ENCODE data around the gene LOXHD1.

DNA sequence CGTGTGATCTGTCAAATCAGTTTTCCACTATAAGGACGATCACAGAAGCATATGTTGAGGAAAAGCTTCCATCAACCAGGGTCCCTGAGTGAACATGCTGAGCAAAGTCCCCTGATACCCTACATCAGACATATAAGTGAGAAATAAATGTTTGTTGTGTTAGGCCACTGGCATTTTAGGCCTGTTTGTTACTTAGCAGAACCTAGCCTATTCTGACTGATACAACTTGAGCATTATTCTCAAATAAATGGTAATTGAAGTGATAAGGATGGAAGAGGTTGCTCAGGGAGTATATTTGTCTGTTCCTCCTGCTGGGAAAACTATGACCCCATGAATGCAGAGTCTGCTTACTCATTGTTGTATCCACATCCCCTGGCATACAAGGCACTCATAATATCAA, 106.4 kb downstream of the LOXHD1 start:
- TF ChIP-seq, protein P1, sequence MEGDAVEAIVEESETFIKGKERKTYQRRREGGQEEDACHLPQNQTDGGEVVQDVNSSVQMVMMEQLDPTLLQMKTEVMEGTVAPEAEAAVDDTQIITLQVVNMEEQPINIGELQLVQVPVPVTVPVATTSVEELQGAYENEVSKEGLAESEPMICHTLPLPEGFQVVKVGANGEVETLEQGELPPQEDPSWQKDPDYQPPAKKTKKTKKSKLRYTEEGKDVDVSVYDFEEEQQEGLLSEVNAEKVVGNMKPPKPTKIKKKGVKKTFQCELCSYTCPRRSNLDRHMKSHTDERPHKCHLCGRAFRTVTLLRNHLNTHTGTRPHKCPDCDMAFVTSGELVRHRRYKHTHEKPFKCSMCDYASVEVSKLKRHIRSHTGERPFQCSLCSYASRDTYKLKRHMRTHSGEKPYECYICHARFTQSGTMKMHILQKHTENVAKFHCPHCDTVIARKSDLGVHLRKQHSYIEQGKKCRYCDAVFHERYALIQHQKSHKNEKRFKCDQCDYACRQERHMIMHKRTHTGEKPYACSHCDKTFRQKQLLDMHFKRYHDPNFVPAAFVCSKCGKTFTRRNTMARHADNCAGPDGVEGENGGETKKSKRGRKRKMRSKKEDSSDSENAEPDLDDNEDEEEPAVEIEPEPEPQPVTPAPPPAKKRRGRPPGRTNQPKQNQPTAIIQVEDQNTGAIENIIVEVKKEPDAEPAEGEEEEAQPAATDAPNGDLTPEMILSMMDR (IDR thresholded peaks at IDR 0.05): no peak
- no peak for TF ChIP-seq POLR2A (IDR thresholded peaks at IDR 0.05)

Data from uterus (tissue), 2 donors.